ENCODE results near the gene TUBA1C.
"Not testable (repeated sequence)": the region's sequence is repeated elsewhere in the genome, so short reads cannot be mapped to it uniquely, and the experiment has no call there.

Gene TUBA1C

DNA sequence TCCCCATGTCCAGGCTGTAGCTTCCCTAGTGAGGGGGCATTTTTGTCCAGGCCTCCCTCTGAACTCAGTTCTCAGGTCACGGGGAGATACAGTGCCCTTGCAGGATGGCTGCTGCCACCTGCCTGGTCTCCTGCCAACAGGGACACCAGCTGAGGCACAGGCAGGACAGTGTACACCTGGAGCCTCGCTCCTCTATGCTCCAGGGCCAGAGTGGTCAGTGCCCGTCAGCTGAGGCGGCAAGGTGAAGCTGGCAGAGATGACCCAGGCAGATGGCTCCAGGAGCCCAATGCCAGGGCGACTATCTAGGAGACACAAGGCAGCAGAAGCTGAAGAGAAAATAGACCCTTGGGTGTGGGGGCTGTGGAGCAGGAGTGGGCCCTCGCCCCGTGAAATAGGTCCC is 12.6 kb downstream of the TUBA1C start:
- TF ChIP-seq CTCF (IDR thresholded peaks at IDR 0.05; ENCODE audit: control insufficient read depth, extremely low read depth, insufficient read depth): no peak
- no peak for DNase-seq (ENCODE audit: low read depth)
- no peak overlapping the region for H3K4me3 ChIP-seq (ENCODE audit: low read depth, low read length)

DNA sequence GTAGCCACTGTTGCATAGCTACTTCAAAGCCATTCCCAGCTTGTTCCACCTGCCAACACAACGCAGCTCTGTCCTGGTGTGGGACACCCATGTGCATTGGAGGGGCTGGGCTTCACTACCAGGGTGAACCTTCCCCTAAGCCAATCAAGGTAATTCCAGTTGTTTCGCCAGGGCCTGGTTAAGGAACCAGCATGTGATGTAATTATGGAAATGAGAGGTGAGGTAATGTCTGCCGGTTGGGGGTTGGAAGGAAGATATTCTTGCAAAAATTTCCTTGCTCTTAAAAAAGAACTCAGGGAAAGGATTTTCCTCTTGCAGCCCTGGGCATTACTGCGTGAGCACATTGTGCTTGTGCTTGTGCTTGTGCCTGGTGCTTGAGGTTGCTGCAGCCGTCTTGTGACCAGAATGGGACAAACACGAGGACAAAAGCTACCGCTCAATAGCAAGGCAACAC is 14.9 kb downstream of the TUBA1C start:
- no peak for DNase-seq (ENCODE audit: low read depth)
- TF ChIP-seq CTCF (IDR thresholded peaks at IDR 0.05; ENCODE audit: control insufficient read depth, extremely low read depth, insufficient read depth): no peak

DNA sequence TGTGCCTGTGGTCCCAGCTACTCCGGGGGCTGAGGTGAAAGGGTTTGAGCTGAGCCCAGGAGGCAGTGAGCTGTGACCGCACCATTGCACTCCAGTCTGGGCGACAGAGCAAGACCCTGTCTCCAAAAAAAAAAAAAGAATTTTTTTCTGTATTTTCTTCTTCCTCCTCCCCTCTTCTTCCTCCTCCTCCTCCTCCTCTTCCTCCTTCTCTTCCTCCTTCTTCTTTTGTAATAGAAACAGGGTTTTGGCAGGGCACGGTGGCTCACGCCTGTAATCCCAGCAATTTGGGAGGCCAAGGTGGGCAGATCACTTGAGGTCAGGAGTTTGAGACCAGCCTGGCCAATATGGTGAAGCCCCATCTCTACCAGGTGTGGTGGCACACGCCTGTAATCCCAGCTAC is 15.7 kb downstream of the TUBA1C start:
- not testable (repeated sequence) for DNase-seq (ENCODE audit: low read depth); H3K4me3 ChIP-seq (ENCODE audit: low read depth, low read length)

More for the DNA sequence above, 14.9 kb downstream of the TUBA1C start:
- H3K4me3 ChIP-seq (ENCODE audit: low read depth, low read length): no peak overlapping the region

- TF ChIP-seq CTCF (IDR thresholded peaks at IDR 0.05; ENCODE audit: control insufficient read depth, extremely low read depth, insufficient read depth): no peak
- DNase-seq (ENCODE audit: low read depth): no peak
- no peak overlapping the region for H3K4me3 ChIP-seq (ENCODE audit: low read depth, low read length)
Measured at GRCh38 chr12:49282302-49282701, 17.4 kb downstream of the TUBA1C start.

GRCh38 chr12:49282740-49283375 is 18.0 kb downstream of the TUBA1C start:
- not testable (repeated sequence) for DNase-seq (ENCODE audit: low read depth); H3K4me3 ChIP-seq (ENCODE audit: low read depth, low read length)

- TF ChIP-seq CTCF (IDR thresholded peaks at IDR 0.05; ENCODE audit: control insufficient read depth, extremely low read depth, insufficient read depth): no peak
- DNase-seq (ENCODE audit: low read depth): no peak
- H3K4me3 ChIP-seq (ENCODE audit: low read depth, low read length): no peak overlapping the region
Measured at GRCh38 chr12:49283541-49284429, 18.9 kb downstream of the TUBA1C start.

- DNase-seq (ENCODE audit: low read depth): no peak
- no peak overlapping the region for H3K4me3 ChIP-seq (ENCODE audit: low read depth, low read length)
- TF ChIP-seq CTCF (IDR thresholded peaks at IDR 0.05; ENCODE audit: control insufficient read depth, extremely low read depth, insufficient read depth): no peak
Measured at GRCh38 chr12:49284672-49285071, 19.8 kb downstream of the TUBA1C start.

DNA sequence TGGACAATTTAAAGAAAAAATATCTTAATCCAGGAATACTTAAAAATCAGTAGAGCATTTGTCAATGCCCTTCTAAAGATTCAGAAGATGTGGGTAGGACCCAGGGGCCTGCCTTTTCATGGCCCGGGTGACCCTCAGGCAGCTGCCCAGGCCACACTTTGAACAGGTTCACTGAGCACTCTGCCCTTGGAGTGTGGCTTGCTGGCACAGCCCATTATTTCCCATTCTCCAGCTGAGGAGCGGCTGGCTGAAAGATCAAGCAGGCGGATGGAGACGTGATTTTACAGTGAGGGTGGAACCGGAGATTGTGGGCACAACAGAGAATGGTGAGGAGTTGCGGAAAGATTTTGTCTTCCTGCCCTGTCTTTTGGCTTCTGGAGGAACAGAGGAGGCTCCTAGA is 23.0 kb downstream of the TUBA1C start:
- no peak for DNase-seq (ENCODE audit: low read depth)
- no peak overlapping the region for H3K4me3 ChIP-seq (ENCODE audit: low read depth, low read length)
- TF ChIP-seq CTCF (IDR thresholded peaks at IDR 0.05; ENCODE audit: control insufficient read depth, extremely low read depth, insufficient read depth): no peak

Measured in LNCaP clone FGC (cell line).